Tibial nerve (tissue), 4 donors: ENCODE measurements around the gene SLC2A6. TPM values are rescaled to one million over a fixed set of nuclear protein-coding genes. Genes with fewer than 3 reads are reported as not detected.

Experiments
- DNase-seq, 2 donors: peaks; one replicate each; pipeline ENCODE4 v3.0.0-alpha.2; 2019; ENCODE audit warnings: low spot score in 2 of 2
- H3K27ac ChIP-seq, 4 donors: fragments of 200-600 bp; sonication (generic) in 3 of 4; one replicate each; pipeline ENCODE4 v1.5.1; 2017 to 2019; ENCODE audit warnings: mild to moderate bottlenecking in 1 of 4
- H3K27me3 ChIP-seq, 2 donors: fragments of 200-600 bp; sonication (generic) in 1 of 2; one replicate each; pipeline versions ENCODE4 v1.5.1 to v1.6.0; 2017 to 2019
- H3K36me3 ChIP-seq, 3 donors: fragments of 200-600 bp; sonication (generic); one replicate each; pipeline ENCODE4 v1.5.1; 2018 to 2019
- H3K4me1 ChIP-seq, 4 donors: fragments of 200-600 bp; sonication (generic) in 3 of 4; one replicate each; pipeline ENCODE4 v1.5.1; 2017 to 2019
- H3K4me3 ChIP-seq, 4 donors: fragments of 200-600 bp; sonication (generic) in 3 of 4; one replicate each; pipeline ENCODE4 v1.5.1; 2017 to 2019; ENCODE audit warnings: mild to moderate bottlenecking in 1 of 4, moderate library complexity in 1 of 4
- H3K9me3 ChIP-seq, 4 donors: fragments of 200-600 bp; sonication (generic) in 3 of 4; one replicate each; pipeline ENCODE4 v1.5.1; 2017 to 2019
- EP300 ChIP-seq, 2 donors: sonication (generic); formaldehyde crosslinking; IDR thresholded peaks; one replicate each; pipeline ENCODE4 v1.6.1; 2017; ENCODE audit warnings: antibody characterized with exemption in 2 of 2, mild to moderate bottlenecking in 1 of 2
- POLR2A ChIP-seq, 2 donors: fragments of 450-650 bp; IDR thresholded peaks; one replicate each; pipeline ENCODE4 v1.6.1; 2017; ENCODE audit warnings: antibody characterized with exemption in 2 of 2, mild to moderate bottlenecking in 2 of 2, moderate library complexity in 2 of 2
- WGBS, 2 donors: methylation state at CpG; one replicate each; pipeline ENCODE4 v1.1.5; 2018; 5-methylcytosine and 5-hydroxymethylcytosine counted together
- total RNA-seq, 4 donors: library from RNA; depleted of rRNA; stranded (reverse); fragments of >200 nt; gene quantifications; one replicate each; pipeline ENCODE4 v1.1.0, GENCODE V29; 2016
- TF ChIP-seq, protein P1 (sequence below), 5 experiments: fragments of 200-600 bp in 3 of 5; fragments of 450-650 bp in 2 of 5; sonication (generic) in 3 of 5; IDR thresholded peaks; one replicate each; pipeline ENCODE4 v1.5.1; 2016 to 2019; ENCODE audit warnings: antibody characterized with exemption in 5 of 5, mild to moderate bottlenecking in 3 of 5, moderate library complexity in 2 of 5

The SLC2A6 gene
- total RNA-seq, 4 donors from 2014 or later = 2.1 to 6.3 (median 3.0) TPM

DNA sequence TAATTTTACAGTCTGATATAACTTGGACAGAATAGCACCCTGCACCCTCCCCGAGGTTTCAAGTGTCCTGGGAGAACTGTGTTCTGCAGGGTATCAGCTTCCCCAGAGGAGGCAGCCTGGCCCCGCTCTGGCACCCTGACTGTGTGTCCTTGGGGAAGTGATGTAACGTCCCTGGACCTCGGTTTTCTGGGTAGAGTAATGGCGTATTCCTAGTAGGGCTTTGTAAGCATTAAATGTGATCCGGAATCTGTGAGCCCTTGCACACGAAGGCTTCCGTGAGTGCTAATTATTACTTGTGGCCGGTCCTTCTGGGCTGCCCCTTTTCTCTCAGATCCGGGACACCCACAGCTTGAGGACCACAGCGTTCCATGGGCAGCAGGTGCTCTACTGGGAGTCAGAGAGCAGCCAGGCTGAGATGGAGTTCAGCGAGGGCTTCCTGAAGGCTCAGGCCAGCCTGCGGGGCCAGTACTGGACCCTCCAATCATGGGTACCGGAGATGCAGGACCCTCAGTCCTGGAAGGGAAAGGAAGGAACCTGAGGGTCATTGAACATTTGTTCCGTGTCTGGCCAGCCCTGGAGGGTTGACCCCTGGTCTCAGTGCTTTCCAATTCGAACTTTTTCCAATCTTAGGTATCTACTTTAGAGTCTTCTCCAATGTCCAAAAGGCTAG is 20.1 kb downstream of the SLC2A6 start:
- DNase-seq = no peak
- H3K9me3 ChIP-seq = no peaks in the 10 kb centered on the region
- peak overlapping the region; percentile 94 to 99 (median 96) for H3K27ac ChIP-seq
- WGBS, 2 donors = 68 to 76% methylated on average over 16 of the region's 16 CpGs
- no peak for TF ChIP-seq POLR2A (IDR thresholded peaks at IDR 0.05)
- no peak for TF ChIP-seq EP300 (IDR thresholded peaks at IDR 0.05)
- TF ChIP-seq, protein P1, sequence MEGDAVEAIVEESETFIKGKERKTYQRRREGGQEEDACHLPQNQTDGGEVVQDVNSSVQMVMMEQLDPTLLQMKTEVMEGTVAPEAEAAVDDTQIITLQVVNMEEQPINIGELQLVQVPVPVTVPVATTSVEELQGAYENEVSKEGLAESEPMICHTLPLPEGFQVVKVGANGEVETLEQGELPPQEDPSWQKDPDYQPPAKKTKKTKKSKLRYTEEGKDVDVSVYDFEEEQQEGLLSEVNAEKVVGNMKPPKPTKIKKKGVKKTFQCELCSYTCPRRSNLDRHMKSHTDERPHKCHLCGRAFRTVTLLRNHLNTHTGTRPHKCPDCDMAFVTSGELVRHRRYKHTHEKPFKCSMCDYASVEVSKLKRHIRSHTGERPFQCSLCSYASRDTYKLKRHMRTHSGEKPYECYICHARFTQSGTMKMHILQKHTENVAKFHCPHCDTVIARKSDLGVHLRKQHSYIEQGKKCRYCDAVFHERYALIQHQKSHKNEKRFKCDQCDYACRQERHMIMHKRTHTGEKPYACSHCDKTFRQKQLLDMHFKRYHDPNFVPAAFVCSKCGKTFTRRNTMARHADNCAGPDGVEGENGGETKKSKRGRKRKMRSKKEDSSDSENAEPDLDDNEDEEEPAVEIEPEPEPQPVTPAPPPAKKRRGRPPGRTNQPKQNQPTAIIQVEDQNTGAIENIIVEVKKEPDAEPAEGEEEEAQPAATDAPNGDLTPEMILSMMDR (IDR thresholded peaks at IDR 0.05) = no peak
- H3K4me1 ChIP-seq = peaks cover 0 to 25% (median 11%) of the 10 kb centered on the region in 4 donors
- H3K36me3 ChIP-seq = peaks cover 0 to 27% (median 0%) of the 10 kb centered on the region in 3 donors
- no peaks in the 10 kb centered on the region for H3K27me3 ChIP-seq
- H3K4me3 ChIP-seq = peak overlapping the region; percentile 73 to 96 (median 89)

DNA sequence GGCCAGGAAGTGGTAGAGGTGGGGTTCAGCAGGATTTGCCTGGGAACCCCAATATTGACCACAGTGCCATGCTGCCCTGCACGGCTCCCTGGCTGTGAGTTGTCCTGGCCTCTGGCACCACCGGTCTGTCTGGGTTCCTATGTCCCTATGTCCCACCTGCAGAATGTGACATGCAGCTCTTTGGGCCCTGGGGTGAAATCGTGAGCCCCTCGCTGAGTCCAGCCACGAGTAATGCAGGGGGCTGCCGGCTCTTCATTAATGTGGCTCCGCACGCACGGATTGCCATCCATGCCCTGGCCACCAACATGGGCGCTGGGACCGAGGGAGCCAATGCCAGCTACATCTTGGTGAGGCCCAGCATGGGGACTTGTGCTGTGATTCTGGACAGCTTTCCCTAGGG is 21.2 kb downstream of the SLC2A6 start:
- no peak for TF ChIP-seq EP300 (IDR thresholded peaks at IDR 0.05)
- TF ChIP-seq POLR2A (IDR thresholded peaks at IDR 0.05) = no peak
- TF ChIP-seq, protein P1 (IDR thresholded peaks at IDR 0.05) = no peak
- Histone ChIP-seq H3K4me3 (no peak overlapping the region), H3K36me3 (peaks cover 0 to 20% (median 0%) of the 10 kb centered on the region in 3 donors), H3K27me3 (no peaks in the 10 kb centered on the region), H3K27ac (no peak overlapping the region), H3K9me3 (no peaks in the 10 kb centered on the region), H3K4me1 (peaks cover 0 to 25% (median 11%) of the 10 kb centered on the region in 4 donors)
- no peak for DNase-seq
- 94 to 96% methylated on average over 11 of the region's 11 CpGs for WGBS, 2 donors

DNA sequence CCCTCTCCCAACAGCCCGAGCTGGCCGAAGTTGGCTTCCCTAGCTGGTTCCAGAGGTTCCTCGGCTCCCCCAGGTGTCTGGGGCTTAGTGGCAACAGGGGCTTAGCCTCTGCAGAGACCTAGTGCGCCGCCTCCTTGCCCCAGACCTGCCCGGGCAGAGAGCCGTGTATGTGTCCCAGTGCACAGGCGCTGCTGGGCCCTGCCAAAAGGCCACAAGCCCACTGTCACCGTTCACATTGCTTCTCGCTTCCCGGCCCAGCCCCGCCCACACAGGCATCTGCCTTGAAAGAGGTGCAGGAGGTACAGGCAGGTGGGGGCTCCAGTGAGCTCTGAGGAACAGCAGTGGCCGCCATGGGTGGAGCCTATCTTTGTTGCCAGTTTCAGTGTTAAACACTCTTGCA is 21.7 kb downstream of the SLC2A6 start:
- no peak overlapping the region for H3K27ac ChIP-seq

DNA sequence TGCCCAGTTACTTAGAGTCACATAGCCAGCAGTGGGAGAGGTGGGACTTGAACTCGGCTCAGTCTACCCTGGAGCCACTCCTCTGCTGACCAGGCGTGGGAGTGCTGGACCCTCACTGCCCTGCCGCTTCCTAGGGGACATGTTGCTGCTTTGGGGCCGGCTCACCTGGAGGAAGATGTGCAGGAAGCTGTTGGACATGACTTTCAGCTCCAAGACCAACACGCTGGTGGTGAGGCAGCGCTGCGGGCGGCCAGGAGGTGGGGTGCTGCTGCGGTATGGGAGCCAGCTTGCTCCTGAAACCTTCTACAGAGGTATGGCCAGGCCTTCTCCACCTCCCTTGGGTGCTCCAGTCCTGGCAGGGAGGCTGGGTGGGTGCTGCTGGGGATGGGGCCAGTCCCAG is 22.5 kb downstream of the SLC2A6 start:
- H3K4me1 ChIP-seq = peaks cover 0 to 21% (median 11%) of the 10 kb centered on the region in 4 donors
- peaks cover 0 to 20% (median 0%) of the 10 kb centered on the region in 3 donors for H3K36me3 ChIP-seq
- 83 to 96% methylated on average over 8 to 9 of the region's 9 CpGs for WGBS, 2 donors
- no peak overlapping the region for H3K27ac ChIP-seq
- no peak overlapping the region for H3K4me3 ChIP-seq
- no peak for DNase-seq
- no peaks in the 10 kb centered on the region for H3K9me3 ChIP-seq
- no peaks in the 10 kb centered on the region for H3K27me3 ChIP-seq
- TF ChIP-seq POLR2A (IDR thresholded peaks at IDR 0.05) (no peak), EP300 (IDR thresholded peaks at IDR 0.05) (no peak)

More for the DNA sequence above, 21.7 kb downstream of the SLC2A6 start:
- WGBS, 2 donors = 83 to 93% methylated on average over 11 to 12 of the region's 13 CpGs
- H3K27me3 ChIP-seq = no peaks in the 10 kb centered on the region
- H3K4me3 ChIP-seq = no peak overlapping the region
- peaks cover 0 to 20% (median 0%) of the 10 kb centered on the region in 3 donors for H3K36me3 ChIP-seq
- no peaks in the 10 kb centered on the region for H3K9me3 ChIP-seq
- TF ChIP-seq EP300 (IDR thresholded peaks at IDR 0.05) (no peak), POLR2A (IDR thresholded peaks at IDR 0.05) (no peak)
- TF ChIP-seq, protein P1 (IDR thresholded peaks at IDR 0.05) = no peak
- peaks cover 0 to 25% (median 11%) of the 10 kb centered on the region in 4 donors for H3K4me1 ChIP-seq
- no peak for DNase-seq

DNA sequence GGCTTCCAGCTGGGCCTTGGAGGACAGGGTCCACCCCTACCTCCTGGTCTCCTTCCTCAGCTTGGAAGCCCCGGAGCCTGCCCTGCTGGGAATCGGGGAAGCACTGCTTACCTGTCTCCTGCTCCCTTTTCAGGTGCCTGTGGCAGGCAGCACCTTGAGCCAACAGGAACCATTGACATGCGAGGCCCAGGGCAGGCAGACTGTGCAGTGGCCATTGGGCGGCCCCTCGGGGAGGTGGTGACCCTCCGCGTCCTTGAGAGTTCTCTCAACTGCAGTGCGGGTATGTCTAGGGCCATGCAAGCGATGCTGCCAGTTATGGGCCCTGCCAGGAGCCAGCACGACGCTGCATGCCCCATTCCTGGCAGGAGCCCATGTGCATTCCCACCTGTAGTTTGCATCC is 23.0 kb downstream of the SLC2A6 start:
- Histone ChIP-seq H3K27me3 (no peaks in the 10 kb centered on the region), H3K27ac (no peak overlapping the region), H3K9me3 (no peaks in the 10 kb centered on the region), H3K4me3 (no peak overlapping the region), H3K4me1 (peaks cover 0 to 16% (median 8%) of the 10 kb centered on the region in 4 donors), H3K36me3 (peaks cover 0 to 20% (median 0%) of the 10 kb centered on the region in 3 donors)
- TF ChIP-seq, protein P1 (IDR thresholded peaks at IDR 0.05) = no peak
- TF ChIP-seq EP300 (IDR thresholded peaks at IDR 0.05) (no peak), POLR2A (IDR thresholded peaks at IDR 0.05) (no peak)
- no peak for DNase-seq
- WGBS, 2 donors = 90 to 92% methylated on average over 9 to 11 of the region's 11 CpGs
